Panc1 (cell line): ENCODE data around the gene CBY3. TPM values are rescaled to one million over a fixed set of nuclear protein-coding genes. Genes with fewer than 3 reads are reported as not detected.

Experiments
- ATAC-seq: fragments of 200-7000 bp; cut with Tn5 transposase; 2 replicates; pipeline ENCODE4 v1.9.1; 2020; ENCODE audit warnings: mild to moderate bottlenecking, moderate library complexity
- BruUV-seq: library from RNA; stranded (reverse); fragments of 400-500 nt; replicated peaks from 2 replicates; lab custom pipeline; 2021; lab: Mats Ljungman, UMichigan
- CTCF ChIA-PET: fragments of 300-600 bp; sonication (Branson Sonifier 250); formaldehyde crosslinking; loops from one replicate; lab custom pipeline; 2022; ENCODE audit warnings: antibody characterized with exemption; lab: Charles Lee
- POLR2A ChIA-PET: fragments of 300-600 bp; sonication (Branson Sonifier 250); formaldehyde crosslinking; loops from one replicate; lab custom pipeline; 2022; ENCODE audit warnings: antibody characterized with exemption; lab: Charles Lee
- DNase-seq: peaks from one replicate; pipeline ENCODE4 v3.0.0-alpha.2; 2010; ENCODE audit warnings: low read depth, low spot score
- H3K27ac ChIP-seq: 2 replicates; pipeline ENCODE4 v1.5.1; 2011; ENCODE audit warnings: mild to moderate bottlenecking, low read length, inconsistent platforms
- H3K27me3 ChIP-seq: fragments of 200-500 bp; sonication (Bioruptor generic); 2 replicates; pipeline ENCODE4 v1.6.0; 2014; ENCODE audit warnings: low read length, inconsistent platforms; ENCODE audit not compliant: control insufficient read depth, insufficient read depth
- H3K36me3 ChIP-seq: fragments of 200-500 bp; sonication (Bioruptor generic); 2 replicates; pipeline ENCODE4 v1.5.1; 2014; ENCODE audit warnings: inconsistent platforms, mild to moderate bottlenecking, low read length, moderate library complexity; ENCODE audit not compliant: control insufficient read depth, insufficient read depth
- H3K4me1 ChIP-seq: 2 replicates; pipeline ENCODE4 v1.5.1; 2011; ENCODE audit warnings: inconsistent platforms, mild to moderate bottlenecking, low read length, moderate library complexity; ENCODE audit not compliant: control insufficient read depth, insufficient read depth
- H3K4me3 ChIP-seq, 2 experiments: 2 replicates each; pipeline ENCODE4 v1.5.1; 2011 to 2012; ENCODE audit warnings: low read depth in 2 of 2, low read length in 2 of 2, mild to moderate bottlenecking in 2 of 2, inconsistent platforms in 1 of 2, moderate library complexity in 1 of 2
- H3K9me3 ChIP-seq: fragments of 200-500 bp; sonication (Bioruptor generic); 2 replicates; pipeline ENCODE4 v1.5.1; 2014; ENCODE audit warnings: low read depth, mild to moderate bottlenecking, inconsistent platforms, low read length, moderate library complexity; ENCODE audit not compliant: control insufficient read depth, insufficient read depth
- POLR2AphosphoS5 ChIP-seq: IDR thresholded peaks from 2 replicates; pipeline ENCODE4 v1.6.1; 2012; ENCODE audit warnings: mild to moderate bottlenecking, low read depth, low read length, moderate library complexity
- SIN3A ChIP-seq: IDR thresholded peaks from 2 replicates; pipeline ENCODE4 v1.6.1; 2012; ENCODE audit warnings: low read depth, mild to moderate bottlenecking, low read length, moderate library complexity, borderline replicate concordance; ENCODE audit not compliant: insufficient read depth
- TCF7L2 ChIP-seq: IDR thresholded peaks from 2 replicates; pipeline ENCODE4 v1.6.1; 2011; ENCODE audit warnings: mild to moderate bottlenecking, low read depth, low read length, inconsistent platforms
- in situ Hi-C: cut with HindIII; loops from 2 replicates; pipeline ENCODE4 v1.10.0; 2016; ENCODE audit warnings: low sequenced_read_pairs, low pct_unique_long_range_greater_than_20kb
- intact Hi-C: fragments of 100-400 bp; cut with micrococcal nuclease; formaldehyde crosslinking; loops from one replicate; pipeline ENCODE4 v1.10.0; 2022; ENCODE audit not compliant: unreplicated experiment
- total RNA-seq: library from RNA; stranded (reverse); gene quantifications from one replicate; pipeline ENCODE4 v1.2.1, GENCODE V29; 2021; ENCODE audit not compliant: unreplicated experiment
- TF ChIP-seq, protein P1 (sequence below), 2 experiments: IDR thresholded peaks; 2 replicates each; pipeline ENCODE4 v1.6.1; 2011 to 2012; ENCODE audit warnings: low read depth in 2 of 2, control low read depth in 1 of 2, low read length in 1 of 2, mild to moderate bottlenecking in 1 of 2, moderate library complexity in 1 of 2; ENCODE audit not compliant: insufficient read depth in 1 of 2
- TF ChIP-seq, protein P2 (sequence below): fragments of 450-650 bp; IDR thresholded peaks from 2 replicates; pipeline ENCODE4 v1.5.1; 2017; ENCODE audit warnings: mild to moderate bottlenecking

The CBY3 gene
- total RNA-seq, 1 experiment from 2014 or later, result 0.39 TPM

DNA sequence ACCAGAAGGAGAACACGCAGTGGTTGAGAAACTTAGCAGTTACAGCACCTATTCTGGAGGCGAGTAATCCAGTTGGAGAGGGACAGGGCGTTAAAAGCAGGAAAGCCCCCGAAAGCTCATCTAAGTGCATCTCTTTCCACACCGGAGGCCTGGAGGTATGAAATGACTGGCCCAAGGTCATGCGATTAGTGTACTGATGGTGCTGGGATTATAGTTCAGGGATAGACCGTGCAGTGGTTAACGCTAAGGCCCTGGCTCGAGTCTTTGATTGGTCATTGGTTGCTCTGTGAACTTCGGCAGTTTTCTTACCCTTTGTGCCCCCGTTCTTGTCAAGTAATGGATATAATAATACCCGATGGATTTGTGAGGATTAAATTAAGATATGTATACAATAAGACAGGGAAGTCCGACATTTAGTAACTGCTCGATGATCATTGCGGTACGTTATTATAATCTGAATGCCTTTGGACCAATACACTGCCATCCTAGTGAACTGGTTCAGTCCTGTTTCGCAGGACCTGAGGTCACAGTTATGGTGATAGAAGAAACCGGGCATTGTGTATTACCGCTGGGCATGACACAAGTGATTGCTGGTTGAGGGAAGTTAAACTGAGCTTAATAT is 18.9 kb upstream of the CBY3 start:
- DNase-seq, result no peak
- in situ Hi-C loops, result no loop called here
- 0 out of 2 replicates have a peak, but pooled peaks have one; percentile 46 for TF ChIP-seq SIN3A
- TF ChIP-seq, protein P1, sequence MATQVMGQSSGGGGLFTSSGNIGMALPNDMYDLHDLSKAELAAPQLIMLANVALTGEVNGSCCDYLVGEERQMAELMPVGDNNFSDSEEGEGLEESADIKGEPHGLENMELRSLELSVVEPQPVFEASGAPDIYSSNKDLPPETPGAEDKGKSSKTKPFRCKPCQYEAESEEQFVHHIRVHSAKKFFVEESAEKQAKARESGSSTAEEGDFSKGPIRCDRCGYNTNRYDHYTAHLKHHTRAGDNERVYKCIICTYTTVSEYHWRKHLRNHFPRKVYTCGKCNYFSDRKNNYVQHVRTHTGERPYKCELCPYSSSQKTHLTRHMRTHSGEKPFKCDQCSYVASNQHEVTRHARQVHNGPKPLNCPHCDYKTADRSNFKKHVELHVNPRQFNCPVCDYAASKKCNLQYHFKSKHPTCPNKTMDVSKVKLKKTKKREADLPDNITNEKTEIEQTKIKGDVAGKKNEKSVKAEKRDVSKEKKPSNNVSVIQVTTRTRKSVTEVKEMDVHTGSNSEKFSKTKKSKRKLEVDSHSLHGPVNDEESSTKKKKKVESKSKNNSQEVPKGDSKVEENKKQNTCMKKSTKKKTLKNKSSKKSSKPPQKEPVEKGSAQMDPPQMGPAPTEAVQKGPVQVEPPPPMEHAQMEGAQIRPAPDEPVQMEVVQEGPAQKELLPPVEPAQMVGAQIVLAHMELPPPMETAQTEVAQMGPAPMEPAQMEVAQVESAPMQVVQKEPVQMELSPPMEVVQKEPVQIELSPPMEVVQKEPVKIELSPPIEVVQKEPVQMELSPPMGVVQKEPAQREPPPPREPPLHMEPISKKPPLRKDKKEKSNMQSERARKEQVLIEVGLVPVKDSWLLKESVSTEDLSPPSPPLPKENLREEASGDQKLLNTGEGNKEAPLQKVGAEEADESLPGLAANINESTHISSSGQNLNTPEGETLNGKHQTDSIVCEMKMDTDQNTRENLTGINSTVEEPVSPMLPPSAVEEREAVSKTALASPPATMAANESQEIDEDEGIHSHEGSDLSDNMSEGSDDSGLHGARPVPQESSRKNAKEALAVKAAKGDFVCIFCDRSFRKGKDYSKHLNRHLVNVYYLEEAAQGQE (IDR thresholded peaks at IDR 0.05; ENCODE audit: insufficient read depth in 1 of 2, low read depth in 2 of 2, low read length in 1 of 2), result no peak
- no peak for TF ChIP-seq TCF7L2
- TF ChIP-seq, protein P2, sequence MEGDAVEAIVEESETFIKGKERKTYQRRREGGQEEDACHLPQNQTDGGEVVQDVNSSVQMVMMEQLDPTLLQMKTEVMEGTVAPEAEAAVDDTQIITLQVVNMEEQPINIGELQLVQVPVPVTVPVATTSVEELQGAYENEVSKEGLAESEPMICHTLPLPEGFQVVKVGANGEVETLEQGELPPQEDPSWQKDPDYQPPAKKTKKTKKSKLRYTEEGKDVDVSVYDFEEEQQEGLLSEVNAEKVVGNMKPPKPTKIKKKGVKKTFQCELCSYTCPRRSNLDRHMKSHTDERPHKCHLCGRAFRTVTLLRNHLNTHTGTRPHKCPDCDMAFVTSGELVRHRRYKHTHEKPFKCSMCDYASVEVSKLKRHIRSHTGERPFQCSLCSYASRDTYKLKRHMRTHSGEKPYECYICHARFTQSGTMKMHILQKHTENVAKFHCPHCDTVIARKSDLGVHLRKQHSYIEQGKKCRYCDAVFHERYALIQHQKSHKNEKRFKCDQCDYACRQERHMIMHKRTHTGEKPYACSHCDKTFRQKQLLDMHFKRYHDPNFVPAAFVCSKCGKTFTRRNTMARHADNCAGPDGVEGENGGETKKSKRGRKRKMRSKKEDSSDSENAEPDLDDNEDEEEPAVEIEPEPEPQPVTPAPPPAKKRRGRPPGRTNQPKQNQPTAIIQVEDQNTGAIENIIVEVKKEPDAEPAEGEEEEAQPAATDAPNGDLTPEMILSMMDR, result no peak
- TF ChIP-seq POLR2AphosphoS5, result peak; percentile 44; the same call in 1 of the 2 replicates
- Histone ChIP-seq H3K27me3 (no peaks in the 10 kb centered on the region), H3K36me3 (peaks cover 13% of the 10 kb centered on the region; the same call in 1 of the 2 replicates), H3K27ac (peak overlapping the region; percentile 98), H3K4me1 (peaks cover 14% of the 10 kb centered on the region; the same call in 1 of the 2 replicates), H3K4me3 (peak overlapping the region; percentile 69 to 96), H3K9me3 (no peaks in the 10 kb centered on the region)
- ChIA-PET CTCF (no interaction called here), POLR2A (no interaction called here)
- no TSS peak for BruUV-seq
- no peak for ATAC-seq
- intact Hi-C loops, result no loop called here

DNA sequence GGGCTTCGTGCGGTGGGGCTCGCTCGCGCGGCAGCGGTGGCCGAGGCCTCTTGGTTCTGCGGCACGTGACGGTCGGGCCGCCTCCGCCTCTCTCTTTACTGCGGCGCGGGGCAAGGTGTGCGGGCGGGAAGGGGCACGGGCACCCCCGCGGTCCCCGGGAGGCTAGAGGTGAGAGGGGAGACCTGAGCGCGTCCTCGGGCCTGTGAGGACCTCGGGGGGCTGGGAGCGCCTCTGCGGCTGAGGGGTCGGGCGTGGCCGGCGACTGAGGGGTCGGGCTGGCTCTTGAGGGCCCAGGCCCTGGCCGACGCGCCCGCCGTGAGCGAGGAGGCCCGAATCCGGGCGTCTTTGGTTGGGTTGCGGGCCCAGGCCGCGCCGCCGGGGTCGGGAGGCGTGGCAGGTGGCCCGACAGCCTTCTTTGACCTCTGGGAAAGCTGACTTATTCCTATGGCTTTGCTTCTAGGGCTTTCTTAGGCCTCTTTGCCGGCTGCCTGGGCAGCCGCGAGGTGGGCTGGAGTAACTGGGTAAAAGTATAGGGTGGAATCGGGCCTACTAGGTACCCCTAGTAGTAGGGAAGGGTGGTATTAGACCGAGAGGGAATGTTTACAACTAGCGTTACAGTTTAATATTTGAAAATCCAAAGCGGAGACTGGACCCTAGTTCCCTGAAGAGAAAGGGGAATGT is 18.2 kb upstream of the CBY3 start, which contains the start of gene CANX:
Gene CANX (plus strand): TSS at position 33 of the 681 bp plus-strand sequence. CDS start 6,715 bp downstream, outside the sequence.
- peaks cover 13% of the 10 kb centered on the region; the same call in 1 of the 2 replicates for H3K36me3 ChIP-seq
- in situ Hi-C loops, result no loop called here
- peak within 1 kb of the TSS; percentile 69 to 96 for H3K4me3 ChIP-seq
- no peaks in the 10 kb centered on the region for H3K9me3 ChIP-seq
- ATAC-seq, result peak; percentile 14
- BruUV-seq, result no TSS peak
- TF ChIP-seq, protein P1 (IDR thresholded peaks at IDR 0.05; ENCODE audit: insufficient read depth in 1 of 2, low read depth in 2 of 2, low read length in 1 of 2), result no peak
- TF ChIP-seq POLR2AphosphoS5 (no peak), SIN3A (peak; percentile 97), TCF7L2 (no peak)
- TF ChIP-seq, protein P2, result no peak
- no peak for DNase-seq
- CTCF ChIA-PET, result no interaction called here
- H3K27me3 ChIP-seq, result no peaks in the 10 kb centered on the region
- H3K27ac ChIP-seq, result peak within 1 kb of the TSS; percentile 99
- intact Hi-C loops, result no loop called here
- POLR2A ChIA-PET, result no interaction called here
- H3K4me1 ChIP-seq, result peaks cover 14% of the 10 kb centered on the region; the same call in 1 of the 2 replicates
